Endothelial cell of umbilical vein (primary cell): Measurements from ENCODE around the gene CTNND1. TPM values are rescaled to one million over a fixed set of nuclear protein-coding genes. Genes with fewer than 3 reads are reported as not detected.

Experiments
- BruUV-seq: library from RNA; stranded (reverse); fragments of 400-500 nt; replicated peaks from 2 replicates; lab custom pipeline; 2021; lab: Mats Ljungman, UMichigan
- CTCF ChIA-PET: fragments of 300-600, 350-600 bp; sonication (Branson Sonifier 250); formaldehyde crosslinking; loops from one replicate; lab custom pipeline; 2021; ENCODE audit warnings: antibody characterized with exemption, inconsistent platforms; lab: Charles Lee
- POLR2A ChIA-PET: fragments of 300-600, 350-600 bp; sonication (Branson Sonifier 250); formaldehyde crosslinking; loops from one replicate; lab custom pipeline; 2021; ENCODE audit warnings: antibody characterized with exemption, inconsistent platforms; lab: Charles Lee
- DNase-seq: peaks from one replicate; pipeline ENCODE4 v3.0.0-alpha.2; 2011; ENCODE audit warnings: low read depth, low spot score
- FAIRE-seq: peaks from 2 replicates; lab custom pipeline; 2011; peaks lifted over from hg19 to GRCh38; lab: Jason Lieb, UNC
- H2AFZ ChIP-seq: 2 replicates; pipeline ENCODE4 v1.6.0; 2012; ENCODE audit warnings: low read depth, low read length, control low read depth, inconsistent platforms
- H3K27ac ChIP-seq: 2 replicates; pipeline ENCODE4 v1.5.1; 2011; ENCODE audit warnings: low read depth, mild to moderate bottlenecking, control low read depth, low read length, moderate library complexity; ENCODE audit not compliant: insufficient read depth
- H3K27me3 ChIP-seq, 2 experiments: 2 replicates each; pipeline versions ENCODE4 v1.6.0 to v1.6.1; 2011; ENCODE audit warnings: low read length in 2 of 2, mixed read lengths in 1 of 2; ENCODE audit not compliant: control insufficient read depth in 2 of 2, insufficient read depth in 2 of 2
- H3K36me3 ChIP-seq, 2 experiments: 2 replicates in 1 of 2; 3 replicates in 1 of 2; pipeline ENCODE4 v1.5.1; 2011; ENCODE audit warnings: low read length in 2 of 2, mild to moderate bottlenecking in 1 of 2, moderate library complexity in 1 of 2; ENCODE audit not compliant: control insufficient read depth in 2 of 2, insufficient read depth in 2 of 2; ENCODE audit errors: extremely low read depth in 1 of 2
- H3K4me1 ChIP-seq: 3 replicates; pipeline ENCODE4 v1.5.1; 2011; ENCODE audit warnings: mild to moderate bottlenecking, low read length; ENCODE audit not compliant: control insufficient read depth, insufficient read depth; ENCODE audit errors: extremely low read depth
- H3K4me2 ChIP-seq: 2 replicates; pipeline ENCODE4 v1.6.1; 2011; ENCODE audit warnings: low read length, control low read depth, mixed read lengths; ENCODE audit not compliant: insufficient read depth
- H3K4me3 ChIP-seq, 3 experiments: fragments of 200-600 bp in 1 of 3; sonication (generic), shearing (Covaris generic) in 1 of 3; replicated peaks in 1 of 3; 2 replicates each; pipeline ENCODE4 v1.5.1; 2011 to 2016; ENCODE audit warnings: control low read depth in 3 of 3, low read length in 3 of 3, mild to moderate bottlenecking in 2 of 3, inconsistent platforms in 1 of 3, low read depth in 1 of 3, moderate library complexity in 1 of 3; ENCODE audit not compliant: insufficient read depth in 1 of 3
- H3K79me2 ChIP-seq: 2 replicates; pipeline ENCODE4 v1.6.0; 2012; ENCODE audit warnings: low read length, inconsistent platforms; ENCODE audit not compliant: control insufficient read depth, insufficient read depth
- H3K9ac ChIP-seq: replicated peaks from 2 replicates; pipeline ENCODE3; 2011; ENCODE audit warnings: low read length, control low read depth; ENCODE audit not compliant: insufficient read depth; ENCODE audit errors: extremely low read depth
- H3K9me1 ChIP-seq: replicated peaks from 3 replicates; pipeline ENCODE4 v1.6.0; 2011; ENCODE audit warnings: mild to moderate bottlenecking, low read length; ENCODE audit not compliant: control insufficient read depth, insufficient read depth; ENCODE audit errors: extremely low read depth
- H3K9me3 ChIP-seq: replicated peaks from 2 replicates; pipeline ENCODE4 v1.5.1; 2012; ENCODE audit warnings: low read length, inconsistent platforms; ENCODE audit not compliant: control insufficient read depth, insufficient read depth
- H4K20me1 ChIP-seq: replicated peaks from 2 replicates; pipeline ENCODE3; 2011; ENCODE audit warnings: mild to moderate bottlenecking, low read length; ENCODE audit not compliant: control insufficient read depth, insufficient read depth; ENCODE audit errors: extremely low read depth
- CTCF ChIP-seq, 2 donors: IDR thresholded peaks; 1 replicate in 1 of 2; 2 replicates in 1 of 2; pipeline ENCODE4 v1.5.1; 2011; ENCODE audit warnings: low read length in 2 of 2, mild to moderate bottlenecking in 2 of 2, moderate library complexity in 2 of 2, control low read depth in 1 of 2, inconsistent platforms in 1 of 2, low read depth in 1 of 2; ENCODE audit not compliant: insufficient read depth in 1 of 2; ENCODE audit errors: extremely low read depth in 1 of 2
- EZH2 ChIP-seq: IDR thresholded peaks from 2 replicates; pipeline ENCODE4 v1.6.1; 2012; ENCODE audit warnings: borderline replicate concordance, low read depth, mild to moderate bottlenecking, moderate library complexity, low read length, inconsistent platforms; ENCODE audit not compliant: severe bottlenecking
- FOS ChIP-seq: IDR thresholded peaks from 2 replicates; pipeline ENCODE4 v1.6.1; 2011; ENCODE audit warnings: mild to moderate bottlenecking, low read length, moderate library complexity, borderline replicate concordance; ENCODE audit not compliant: insufficient read depth
- GATA2 ChIP-seq: IDR thresholded peaks from 2 replicates; pipeline ENCODE4 v1.7.0; 2011; ENCODE audit warnings: low read depth, mild to moderate bottlenecking, moderate library complexity, mixed read lengths, low read length; ENCODE audit not compliant: insufficient read length, insufficient read depth
- JUN ChIP-seq: IDR thresholded peaks from 2 replicates; pipeline ENCODE4 v1.6.1; 2011; ENCODE audit warnings: borderline replicate concordance, low read depth; ENCODE audit not compliant: insufficient read length, insufficient read depth
- MAX ChIP-seq: IDR thresholded peaks from 2 replicates; pipeline ENCODE4 v1.6.1; 2011; ENCODE audit not compliant: insufficient read depth, insufficient read length
- MYC ChIP-seq: IDR thresholded peaks from one replicate; pipeline ENCODE4 v1.6.1; 2011; ENCODE audit warnings: mild to moderate bottlenecking, low read depth, low read length
- POLR2A ChIP-seq: IDR thresholded peaks from 2 replicates; pipeline ENCODE4 v1.6.1; 2012; ENCODE audit warnings: low read depth, mild to moderate bottlenecking, control low read depth, low read length
- POLR2AphosphoS5 ChIP-seq: IDR thresholded peaks from 2 replicates; pipeline ENCODE4 v1.6.1; 2012; ENCODE audit warnings: low read depth, mild to moderate bottlenecking, control low read depth, low read length, moderate library complexity; ENCODE audit not compliant: insufficient read depth
- dilution Hi-C: fragments of 300-500 bp; cut with MboI; formaldehyde crosslinking; loops from one replicate; pipeline ENCODE4 v1.15.0; 2019; ENCODE audit warnings: low sequenced_read_pairs; ENCODE audit not compliant: extremely low pct_ligation_motif_present
- intact Hi-C: fragments of 100-400 bp; cut with micrococcal nuclease; formaldehyde crosslinking; loops from one replicate; pipeline ENCODE4 v1.10.0; 2022
- polyA plus RNA-seq, 4 experiments: library from polyadenylated mRNA; depleted of rRNA in 3 of 4; stranded (reverse) in 3 of 4; unstranded in 1 of 4; fragments of >200 nt; gene quantifications; 2 replicates each; pipeline versions ENCODE4 v1.2.1 to v1.2.3, GENCODE V29; 2011 to 2012; ENCODE audit warnings: missing spikeins in 1 of 4
- total RNA-seq: library from RNA; stranded (reverse); gene quantifications from 2 replicates; pipeline ENCODE4 v1.2.3, GENCODE V29; 2021

The CTNND1 gene
- total and polyA plus RNA-seq, 2 donors (not counting 3 experiments of a cell fraction or from before 2014, with no cell fraction given) = 152 to 268 TPM

- peaks cover 50% of the 10 kb centered on the region for H3K4me1 ChIP-seq
- H2AFZ ChIP-seq = no peak overlapping the region
- H3K4me2 ChIP-seq = no peak overlapping the region
- no peak overlapping the region for H3K9ac ChIP-seq
- peaks cover 10% of the 10 kb centered on the region for H4K20me1 ChIP-seq
- dilution Hi-C loops = no loop called here
- H3K9me3 ChIP-seq = no peaks in the 10 kb centered on the region
- no peak overlapping the region for H3K27ac ChIP-seq
- H3K79me2 ChIP-seq = peaks cover 96% of the 10 kb centered on the region
- ChIA-PET POLR2A (no interaction called here), CTCF (interaction anchor here (1.0 to 3.2 kb wide), 5 partner anchors 9 to 752 kb away, joined by 3 to 41 read pairs (median 6); partner anchors contain the start of genes BTBD18 and CTNND1)
- no peak for FAIRE-seq
- H3K4me3 ChIP-seq = no peak overlapping the region
- H3K27me3 ChIP-seq = no peaks in the 10 kb centered on the region
- BruUV-seq = no TSS peak
- no peak for DNase-seq
- no peak for TF ChIP-seq POLR2A
- TF ChIP-seq MYC = no peak
- no peak for TF ChIP-seq JUN
- TF ChIP-seq POLR2AphosphoS5 = no peak
- TF ChIP-seq EZH2 = no peak
- no peak for TF ChIP-seq FOS
- TF ChIP-seq MAX = no peak
- intact Hi-C loops = no loop called here
- H3K36me3 ChIP-seq = peaks cover 0 to 3% of the 10 kb centered on the region in 2 experiments
- no peaks in the 10 kb centered on the region for H3K9me1 ChIP-seq
Observed at GRCh38 chr11:57771365-57771764, 9.8 kb downstream of the CTNND1 start.

- Histone ChIP-seq H3K9me1 (no peaks in the 10 kb centered on the region), H3K27ac (peak overlapping the region; percentile 18), H3K79me2 (peaks cover 96% of the 10 kb centered on the region), H3K9ac (no peak overlapping the region), H3K27me3 (no peaks in the 10 kb centered on the region), H3K4me2 (peak overlapping the region; percentile 52), H4K20me1 (peaks cover 8% of the 10 kb centered on the region), H3K4me1 (peaks cover 62% of the 10 kb centered on the region), H3K4me3 (no peak overlapping the region), H3K36me3 (peaks cover 0 to 3% of the 10 kb centered on the region in 2 experiments), H2AFZ (no peak overlapping the region), H3K9me3 (no peaks in the 10 kb centered on the region)
- DNase-seq (no peak), FAIRE-seq (no peak)
- TF ChIP-seq GATA2 = no peak
- TF ChIP-seq FOS = no peak
- TF ChIP-seq EZH2 = no peak
- no peak for TF ChIP-seq MAX
- no peak for TF ChIP-seq MYC
- no peak for TF ChIP-seq CTCF (IDR thresholded peaks at IDR 0.05; ENCODE audit: extremely low read depth in 1 of 2, insufficient read depth in 1 of 2, low read depth in 1 of 2, low read length in 2 of 2)
- no peak for TF ChIP-seq POLR2AphosphoS5
- TF ChIP-seq JUN = no peak
- no peak for TF ChIP-seq POLR2A
- dilution Hi-C loops = no loop called here
- POLR2A ChIA-PET = interaction anchor here (0.7 kb wide), 1 partner anchor 10 kb away, joined by 4 read pairs; no protein-coding TSS in a partner anchor
- intact Hi-C loops = no loop called here
- CTCF ChIA-PET = interaction anchor here (2.2 to 3.2 kb wide), 3 partner anchors 11 to 28 kb away, joined by 6 to 41 read pairs (median 9); partner anchors contain the start of genes BTBD18 and CTNND1
- no TSS peak for BruUV-seq
Observed at GRCh38 chr11:57772562-57772961, 11.0 kb downstream of the CTNND1 start.
